Neural crest cell (in vitro differentiated cells): ENCODE measurements around the gene CAMK2B. TPM values are rescaled to one million over a fixed set of nuclear protein-coding genes. Genes with fewer than 3 reads are reported as not detected.
"Not testable (repeated sequence)": the region's sequence is repeated elsewhere in the genome, so short reads cannot be mapped to it uniquely, and the experiment has no call there.

Experiments used
- DNase-seq: peaks from one replicate; pipeline ENCODE4 v3.0.0; 2021; ENCODE audit warnings: low read depth, mixed read lengths, low spot score
- H3K27ac Mint-ChIP-seq: one replicate; pipeline ENCODE4 v1.8.0; 2021; ENCODE audit warnings: mild to moderate bottlenecking, mixed read lengths; ENCODE audit not compliant: unreplicated experiment
- H3K27me3 Mint-ChIP-seq: 2 replicates; pipeline ENCODE4 v1.8.0; 2021; ENCODE audit warnings: low read depth, mild to moderate bottlenecking, mixed read lengths
- H3K36me3 Mint-ChIP-seq: 2 replicates; pipeline ENCODE4 v1.8.0; 2021; ENCODE audit warnings: low read depth, mild to moderate bottlenecking, mixed read lengths
- H3K4me1 Mint-ChIP-seq: 2 replicates; pipeline ENCODE4 v1.8.0; 2021; ENCODE audit warnings: mixed read lengths
- H3K4me3 Mint-ChIP-seq: one replicate; pipeline ENCODE4 v1.8.0; 2021; ENCODE audit warnings: mild to moderate bottlenecking, mixed read lengths
- H3K9me3 Mint-ChIP-seq: 2 replicates; pipeline ENCODE4 v1.8.0; 2021; ENCODE audit warnings: mixed read lengths
- total RNA-seq: library from RNA; stranded (reverse); gene quantifications from 2 replicates; pipeline ENCODE4 v1.2.1, GENCODE V29; 2021
- TF ChIP-seq, protein P1 (sequence below): fragments of 200-600 bp; sonication (generic); conservative IDR thresholded peaks from 2 replicates; pipeline ENCODE4 v1.5.0; 2021; ENCODE audit warnings: antibody characterized with exemption, mild to moderate bottlenecking

CAMK2B gene
- total RNA-seq, 1 donor from 2014 or later, result 1.6 TPM

DNA sequence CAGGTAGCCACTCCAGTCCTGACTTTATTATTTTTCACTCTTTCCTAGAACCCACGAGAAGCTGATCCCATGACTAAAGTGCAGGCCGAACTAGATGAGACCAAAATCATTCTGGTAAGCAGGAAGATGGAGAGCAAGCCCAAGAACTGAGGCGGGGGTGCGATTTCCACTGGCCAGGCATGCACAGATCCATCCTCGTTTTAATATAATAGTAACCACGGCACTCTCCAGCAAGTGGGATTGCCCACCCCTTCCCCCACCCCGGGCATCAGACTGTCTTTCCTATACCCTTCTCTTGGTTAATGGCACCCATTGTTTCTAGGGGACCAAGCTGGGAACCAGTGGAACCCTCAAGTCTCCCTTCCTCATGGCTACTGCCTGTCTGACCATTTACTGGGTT is 117.3 kb downstream of the CAMK2B start:
- TF ChIP-seq, protein P1, sequence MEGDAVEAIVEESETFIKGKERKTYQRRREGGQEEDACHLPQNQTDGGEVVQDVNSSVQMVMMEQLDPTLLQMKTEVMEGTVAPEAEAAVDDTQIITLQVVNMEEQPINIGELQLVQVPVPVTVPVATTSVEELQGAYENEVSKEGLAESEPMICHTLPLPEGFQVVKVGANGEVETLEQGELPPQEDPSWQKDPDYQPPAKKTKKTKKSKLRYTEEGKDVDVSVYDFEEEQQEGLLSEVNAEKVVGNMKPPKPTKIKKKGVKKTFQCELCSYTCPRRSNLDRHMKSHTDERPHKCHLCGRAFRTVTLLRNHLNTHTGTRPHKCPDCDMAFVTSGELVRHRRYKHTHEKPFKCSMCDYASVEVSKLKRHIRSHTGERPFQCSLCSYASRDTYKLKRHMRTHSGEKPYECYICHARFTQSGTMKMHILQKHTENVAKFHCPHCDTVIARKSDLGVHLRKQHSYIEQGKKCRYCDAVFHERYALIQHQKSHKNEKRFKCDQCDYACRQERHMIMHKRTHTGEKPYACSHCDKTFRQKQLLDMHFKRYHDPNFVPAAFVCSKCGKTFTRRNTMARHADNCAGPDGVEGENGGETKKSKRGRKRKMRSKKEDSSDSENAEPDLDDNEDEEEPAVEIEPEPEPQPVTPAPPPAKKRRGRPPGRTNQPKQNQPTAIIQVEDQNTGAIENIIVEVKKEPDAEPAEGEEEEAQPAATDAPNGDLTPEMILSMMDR, result no peak
- H3K27me3 Mint-ChIP-seq, result no peaks in the 10 kb centered on the region
- DNase-seq, result no peak
- no peaks in the 10 kb centered on the region for H3K9me3 Mint-ChIP-seq
- no peak overlapping the region for H3K4me3 Mint-ChIP-seq
- peaks cover 7% of the 10 kb centered on the region for H3K4me1 Mint-ChIP-seq
- H3K27ac Mint-ChIP-seq, result no peak overlapping the region
- H3K36me3 Mint-ChIP-seq, result peaks cover 8% of the 10 kb centered on the region

DNA sequence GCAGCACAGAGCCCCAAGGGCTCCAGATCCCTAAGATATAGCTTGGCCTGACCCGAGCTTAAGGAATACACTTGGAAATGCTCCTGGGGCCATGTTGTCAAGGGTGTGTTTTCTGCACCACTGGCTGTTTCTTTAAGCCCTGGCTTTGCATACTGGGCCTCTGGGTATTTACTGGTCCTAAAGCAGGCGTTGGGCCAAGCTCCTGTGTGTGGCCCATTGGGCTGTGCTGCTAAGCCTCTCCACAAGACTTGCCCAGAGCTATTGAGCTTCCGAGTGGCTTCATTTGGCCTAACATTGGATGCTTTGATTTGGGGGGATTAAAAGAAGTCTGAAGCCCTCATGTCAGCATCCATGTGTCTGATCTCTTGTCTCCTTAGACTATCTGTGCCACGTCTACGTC is 119.4 kb downstream of the CAMK2B start:
- peak overlapping the region; percentile 9 for H3K4me3 Mint-ChIP-seq
- peaks cover 5% of the 10 kb centered on the region for H3K36me3 Mint-ChIP-seq
- H3K27me3 Mint-ChIP-seq, result no peaks in the 10 kb centered on the region
- DNase-seq, result no peak
- TF ChIP-seq, protein P1, result no peak
- no peak overlapping the region for H3K27ac Mint-ChIP-seq
- peaks cover 23% of the 10 kb centered on the region for H3K4me1 Mint-ChIP-seq
- no peaks in the 10 kb centered on the region for H3K9me3 Mint-ChIP-seq

GRCh38 chr7:44201813-44202212 is 123.6 kb downstream of the CAMK2B start:
- Mint-ChIP-seq H3K4me3 (peak overlapping the region; percentile 92), H3K27ac (no peak overlapping the region), H3K9me3 (no peaks in the 10 kb centered on the region), H3K4me1 (peaks cover 23% of the 10 kb centered on the region), H3K27me3 (peaks cover 27% of the 10 kb centered on the region), H3K36me3 (peaks cover 2% of the 10 kb centered on the region)
- TF ChIP-seq, protein P1, result no peak
- DNase-seq, result no peak

DNA sequence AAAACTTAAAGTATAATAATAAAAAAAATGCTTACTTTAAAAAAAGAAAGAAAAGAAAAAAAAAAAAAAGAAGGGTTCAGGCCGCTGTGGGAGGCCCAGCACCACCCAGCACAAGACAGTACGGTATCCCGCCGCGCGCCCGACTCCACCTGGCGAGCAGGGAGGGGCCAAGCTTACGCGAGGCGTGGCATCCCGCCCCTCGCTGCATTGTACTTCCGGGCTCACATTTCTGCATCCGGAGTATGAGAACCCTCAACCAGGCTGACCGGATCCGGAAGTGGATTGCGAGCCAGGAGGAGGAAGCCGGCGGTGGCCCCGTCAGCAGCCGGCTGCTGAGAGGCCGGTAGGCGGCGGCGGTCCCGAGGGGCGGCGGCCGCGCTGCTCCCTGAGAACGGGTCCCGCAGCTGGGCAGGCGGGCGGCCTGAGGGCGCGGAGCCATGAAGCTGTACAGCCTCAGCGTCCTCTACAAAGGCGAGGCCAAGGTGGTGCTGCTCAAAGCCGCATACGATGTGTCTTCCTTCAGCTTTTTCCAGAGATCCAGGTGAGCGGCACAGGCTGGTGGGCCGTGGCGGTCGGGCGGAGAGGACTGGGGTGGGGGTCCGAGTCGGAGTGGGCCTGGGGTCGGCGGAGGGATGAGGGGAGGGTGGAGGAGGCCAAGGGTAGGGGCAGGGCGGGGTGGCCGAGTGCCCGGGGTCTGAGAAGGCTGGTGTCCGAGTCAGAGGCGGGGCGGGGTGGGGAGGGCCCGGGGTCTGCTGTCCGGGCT is 124.5 kb downstream of the CAMK2B start, which contains the start of gene YKT6:
Gene YKT6 (plus strand): TSS at position 280 of the 763 bp plus-strand sequence. CDS start 158 bp downstream, at position 438.
- peak; percentile 75 for DNase-seq
- H3K27ac Mint-ChIP-seq, result peak within 1 kb of the TSS; percentile 83
- H3K4me3 Mint-ChIP-seq, result peak within 1 kb of the TSS; percentile 92
- peaks cover 35% of the 10 kb centered on the region for H3K27me3 Mint-ChIP-seq
- TF ChIP-seq, protein P1, result peak; percentile 69
- peaks cover 23% of the 10 kb centered on the region for H3K4me1 Mint-ChIP-seq
- no peaks in the 10 kb centered on the region for H3K9me3 Mint-ChIP-seq
- peaks cover 2% of the 10 kb centered on the region for H3K36me3 Mint-ChIP-seq

GRCh38 chr7:44200163-44200562 is 125.2 kb downstream of the CAMK2B start:
- Mint-ChIP-seq H3K27me3 (peaks cover 37% of the 10 kb centered on the region), H3K4me1 (peaks cover 23% of the 10 kb centered on the region), H3K4me3 (peak overlapping the region; percentile 47)
- H3K36me3 Mint-ChIP-seq, H3K27ac Mint-ChIP-seq, H3K9me3 Mint-ChIP-seq, DNase-seq: not testable (repeated sequence)

DNA sequence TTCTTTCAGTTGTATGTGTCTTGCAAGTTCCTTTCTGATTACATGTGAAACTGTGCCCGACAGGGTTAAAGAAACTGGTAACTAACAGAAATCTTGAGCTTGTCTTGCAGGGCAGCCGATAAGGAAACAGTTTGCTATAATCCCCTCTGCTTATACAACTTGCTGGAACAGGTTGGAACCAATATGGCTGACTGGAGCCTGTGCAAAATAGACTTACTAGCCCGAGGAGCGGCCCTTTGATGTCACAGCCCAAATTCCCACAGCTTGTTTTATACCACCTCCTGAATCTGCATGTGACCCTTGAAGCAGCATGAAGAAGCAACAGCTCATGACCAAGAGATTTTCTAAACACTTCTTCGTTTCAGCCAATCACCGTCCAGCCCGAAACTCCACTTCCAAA is 127.9 kb downstream of the CAMK2B start:
- TF ChIP-seq, protein P1, result no peak
- DNase-seq, result no peak
- peaks cover 44% of the 10 kb centered on the region for H3K27me3 Mint-ChIP-seq
- no peaks in the 10 kb centered on the region for H3K36me3 Mint-ChIP-seq
- no peaks in the 10 kb centered on the region for H3K9me3 Mint-ChIP-seq
- peaks cover 12% of the 10 kb centered on the region for H3K4me1 Mint-ChIP-seq
- H3K4me3 Mint-ChIP-seq, result no peak overlapping the region
- no peak overlapping the region for H3K27ac Mint-ChIP-seq
